PFSK-1 (cell line): Measurements from ENCODE around the gene ATG4B.

Experiments
- FOXP2 ChIP-seq: optimal IDR thresholded peaks from 2 replicates; pipeline ENCODE3; 2011; ENCODE audit warnings: borderline replicate concordance, control low read depth, inconsistent platforms; ENCODE audit not compliant: insufficient read depth; ENCODE audit errors: extremely low read length, extremely low read depth
- POLR2AphosphoS5 ChIP-seq: IDR thresholded peaks from 2 replicates; pipeline ENCODE4 v1.6.1; 2012; ENCODE audit warnings: low read depth, mild to moderate bottlenecking, control low read depth, low read length, moderate library complexity
- REST ChIP-seq, 2 experiments: IDR thresholded peaks; 2 replicates each; pipeline versions ENCODE4 v1.6.1 to v1.8.0; 2011 to 2012; ENCODE audit warnings: low read depth in 2 of 2, low read length in 2 of 2, control low read depth in 1 of 2, inconsistent platforms in 1 of 2, mild to moderate bottlenecking in 1 of 2, moderate library complexity in 1 of 2; ENCODE audit not compliant: insufficient read depth in 1 of 2
- SIN3A ChIP-seq: IDR thresholded peaks from 2 replicates; pipeline ENCODE4 v1.6.1; 2012; ENCODE audit warnings: mild to moderate bottlenecking, low read length, moderate library complexity, borderline replicate concordance; ENCODE audit not compliant: insufficient read depth
- TAF1 ChIP-seq: IDR thresholded peaks from 2 replicates; pipeline ENCODE4 v1.6.1; 2012; ENCODE audit warnings: low read length, control low read depth, borderline replicate concordance; ENCODE audit not compliant: insufficient read depth

ATG4B gene

DNA sequence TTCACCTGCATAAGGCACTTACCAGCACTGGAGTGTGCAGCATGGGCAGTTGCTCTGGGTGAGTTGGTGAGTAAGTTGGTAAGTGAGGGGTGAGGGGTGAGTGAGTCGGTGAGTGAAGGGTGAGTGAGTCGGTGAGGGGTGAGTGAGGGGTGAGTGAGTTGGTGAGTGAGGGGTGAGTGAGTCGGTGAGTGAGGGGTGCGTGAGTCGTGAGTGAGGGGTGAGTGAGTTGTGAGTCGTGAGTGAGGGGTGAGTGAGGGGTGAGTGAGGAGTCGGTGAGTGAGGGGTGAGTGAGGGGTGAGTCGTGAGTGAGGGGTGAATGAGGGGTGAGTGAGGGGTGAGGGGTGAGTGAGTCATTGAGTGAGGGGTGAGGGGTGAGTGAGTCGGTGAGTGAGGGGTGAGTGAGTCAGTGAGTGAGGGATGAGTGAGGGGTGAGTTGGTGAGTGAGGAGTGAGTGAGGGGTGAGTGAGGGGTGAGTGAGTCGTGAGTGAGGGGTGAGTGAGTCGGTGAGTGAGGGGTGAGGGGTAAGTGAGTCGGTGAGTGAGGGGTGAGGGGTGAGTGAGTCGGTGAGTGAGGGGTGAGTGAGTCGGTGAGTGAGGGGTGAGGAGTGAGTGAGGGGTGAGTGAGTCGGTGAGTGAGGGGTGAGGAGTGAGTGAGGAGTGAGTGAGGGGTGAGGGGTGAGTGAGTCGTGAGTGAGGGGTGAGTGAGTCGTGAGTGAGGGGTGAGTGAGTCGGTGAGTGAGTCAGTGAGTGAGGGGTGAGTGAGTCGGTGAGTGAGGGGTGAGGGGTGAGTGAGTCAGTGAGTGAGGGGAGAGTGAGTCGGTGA, 17.7 kb upstream of the ATG4B start:
- TF ChIP-seq REST (IDR thresholded peaks at IDR 0.05; ENCODE audit: insufficient read depth in 1 of 2, low read depth in 2 of 2, low read length in 2 of 2) = no peak
- no peak for TF ChIP-seq SIN3A
- TF ChIP-seq FOXP2 = no peak
- TF ChIP-seq TAF1 = no peak
- no peak for TF ChIP-seq POLR2AphosphoS5

DNA sequence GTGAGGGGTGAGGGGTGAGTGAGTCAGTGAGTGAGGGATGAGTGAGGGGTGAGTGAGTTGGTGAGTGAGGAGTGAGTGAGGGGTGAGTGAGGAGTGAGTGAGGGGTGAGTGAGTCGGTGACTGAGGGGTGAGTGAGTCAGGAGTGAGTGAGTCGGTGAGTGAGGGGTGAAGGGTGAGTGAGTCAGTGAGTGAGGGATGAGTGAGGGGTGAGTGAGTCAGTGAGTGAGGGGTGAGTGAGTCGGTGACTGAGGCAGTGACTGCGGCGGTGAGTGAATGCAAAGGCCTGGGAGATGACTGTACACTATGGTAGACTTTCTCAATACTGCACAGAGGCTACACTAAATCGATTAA, 17.1 kb upstream of the ATG4B start:
- no peak for TF ChIP-seq POLR2AphosphoS5
- no peak for TF ChIP-seq FOXP2
- TF ChIP-seq SIN3A = no peak

DNA sequence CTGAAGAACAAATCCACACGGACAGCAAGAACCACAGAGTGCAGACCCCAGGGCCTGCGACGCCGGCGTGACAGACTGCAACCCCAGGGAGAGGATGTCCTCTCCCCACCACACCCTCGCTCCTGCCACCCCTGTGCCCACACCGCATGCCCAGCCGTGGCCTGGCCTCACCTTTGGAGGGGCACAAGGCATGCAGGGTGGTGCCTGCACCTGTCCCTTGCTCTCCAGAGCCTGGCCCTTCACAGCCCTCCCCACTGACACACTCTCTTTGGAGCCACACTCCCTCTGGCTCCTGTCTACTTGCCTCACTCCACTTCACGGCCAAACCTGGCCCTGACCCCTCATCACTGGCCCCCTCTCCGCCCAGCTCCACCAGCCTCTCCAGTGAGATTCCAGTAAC, 9.8 kb upstream of the ATG4B start:
- no peak for TF ChIP-seq SIN3A
- TF ChIP-seq TAF1 = no peak
- no peak for TF ChIP-seq REST (IDR thresholded peaks at IDR 0.05; ENCODE audit: insufficient read depth in 1 of 2, low read depth in 2 of 2, low read length in 2 of 2)
- TF ChIP-seq FOXP2 = no peak
- no peak for TF ChIP-seq POLR2AphosphoS5

DNA sequence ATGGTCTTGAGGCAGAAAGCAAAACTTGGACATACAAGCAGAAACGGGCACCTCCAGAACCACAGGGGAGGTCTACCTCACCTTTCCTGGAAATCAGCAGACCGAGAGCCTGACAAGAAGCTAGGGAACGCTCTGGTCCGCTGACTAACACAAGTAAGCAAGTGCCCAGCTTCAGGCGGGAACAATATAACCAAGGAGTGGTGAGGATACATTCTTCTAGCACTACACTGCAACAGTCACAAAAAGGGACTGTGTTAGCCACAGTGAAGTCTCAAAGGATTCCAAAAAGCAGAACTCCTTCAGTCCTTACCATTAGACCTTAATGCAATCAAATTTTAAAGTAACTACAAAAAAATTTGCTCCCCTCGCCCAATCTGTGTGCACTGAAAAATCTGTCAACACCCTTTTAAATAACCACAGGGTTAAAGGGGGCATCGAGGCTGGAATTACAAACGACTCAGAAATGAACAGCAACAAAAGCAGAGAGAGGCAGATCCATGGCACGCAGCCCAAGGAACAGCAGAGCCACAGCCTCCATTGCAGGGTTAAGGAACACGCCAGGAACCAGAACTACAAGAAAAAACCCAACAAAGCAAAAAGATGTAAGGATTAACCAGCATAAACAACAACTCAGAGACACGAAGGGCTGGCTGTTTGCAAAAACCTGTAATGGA, 7.6 kb upstream of the ATG4B start:
- TF ChIP-seq FOXP2 (no peak), TAF1 (no peak), REST (IDR thresholded peaks at IDR 0.05; ENCODE audit: insufficient read depth in 1 of 2, low read depth in 2 of 2, low read length in 2 of 2) (no peak), POLR2AphosphoS5 (no peak), SIN3A (no peak)

DNA sequence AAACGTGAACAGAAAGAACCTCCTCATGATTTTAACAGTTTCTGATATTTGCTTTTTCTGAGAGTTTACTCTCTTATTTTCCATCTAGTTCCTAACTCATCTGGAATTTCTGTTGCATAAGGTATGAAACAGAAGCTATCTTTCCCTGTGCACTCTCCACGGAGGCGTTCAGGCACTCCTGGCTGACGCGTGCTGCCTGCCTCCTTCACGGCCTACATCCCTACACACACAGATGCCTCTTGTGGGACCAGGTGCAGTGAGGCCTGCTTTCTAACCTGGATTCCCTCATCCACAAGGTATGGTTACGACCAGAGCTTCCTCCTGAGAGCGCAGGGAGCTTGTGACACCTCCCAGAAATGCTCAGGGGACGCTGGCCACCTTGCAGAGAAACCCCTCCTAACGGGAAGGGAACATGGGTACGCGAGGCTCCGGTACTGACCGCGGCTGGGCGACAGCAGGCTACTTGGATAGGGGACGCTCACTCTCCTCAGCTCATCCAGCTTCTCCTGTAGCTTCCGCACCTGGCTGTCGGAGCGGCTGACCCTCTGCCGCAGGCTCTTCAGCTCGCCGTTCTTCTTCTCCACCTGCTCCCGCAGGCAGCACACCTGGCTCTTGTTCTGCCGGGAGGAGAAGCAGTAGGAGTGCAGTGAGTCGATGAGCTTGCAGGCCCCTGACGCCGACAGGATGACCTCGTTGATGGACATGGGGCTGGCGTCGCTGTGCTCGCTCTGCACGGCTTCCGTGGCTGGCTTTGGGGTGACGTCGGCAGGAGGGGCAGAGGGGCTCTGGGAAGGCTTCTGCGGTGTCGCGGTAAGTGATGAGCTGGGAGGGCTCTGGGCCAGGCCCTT, 4.8 kb upstream of the ATG4B start:
- TF ChIP-seq POLR2AphosphoS5 = no peak
- TF ChIP-seq REST (IDR thresholded peaks at IDR 0.05; ENCODE audit: insufficient read depth in 1 of 2, low read depth in 2 of 2, low read length in 2 of 2) = no peak
- TF ChIP-seq SIN3A = no peak
- TF ChIP-seq FOXP2 = no peak
- no peak for TF ChIP-seq TAF1
